ENCODE data around the gene THAP8.

GRCh38 chr19:35995048-35995993 is 58.8 kb downstream of the THAP8 start, which contains the start of gene SDHAF1:
- TF ChIP-seq CTCF (IDR thresholded peaks at IDR 0.05) = no peak
- TF ChIP-seq POLR2A (IDR thresholded peaks at IDR 0.05) = no peak
- TF ChIP-seq POLR2AphosphoS5 (IDR thresholded peaks at IDR 0.05) = peak; percentile 16 to 91 (median 59)

All from suprapubic skin (tissue), 4 donors.